Ovary (tissue), 9 donors: ENCODE data around the gene KRTAP10-12. TPM values are rescaled to one million over a fixed set of nuclear protein-coding genes. Genes with fewer than 3 reads are reported as not detected.

Source experiments
- DNase-seq, 5 donors: peaks; one replicate each; pipeline ENCODE4 v3.0.0-alpha.2; 2019 to 2020
- H3K27ac ChIP-seq, 2 donors: fragments of 200-600 bp; one replicate each; pipeline versions ENCODE4 v1.5.1 to v1.8.0; 2019 to 2022
- H3K27me3 ChIP-seq: fragments of 200-600 bp; one replicate; pipeline ENCODE4 v1.8.0; 2022
- H3K36me3 ChIP-seq: fragments of 200-600 bp; sonication (generic); one replicate; pipeline ENCODE4 v1.5.1; 2019
- H3K4me1 ChIP-seq: one replicate; pipeline ENCODE4 v1.8.1; 2013; ENCODE audit warnings: mild to moderate bottlenecking, moderate library complexity; ENCODE audit not compliant: insufficient read depth
- H3K4me3 ChIP-seq: fragments of 200-600 bp; sonication (generic); one replicate; pipeline ENCODE4 v1.5.1; 2017
- H3K9me3 ChIP-seq, 2 donors: fragments of 200-600 bp in 1 of 2; sonication (generic) in 1 of 2; one replicate each; pipeline versions ENCODE4 v1.5.1 to v1.8.1; 2013 to 2019; ENCODE audit warnings: mild to moderate bottlenecking in 1 of 2, moderate library complexity in 1 of 2
- CTCF ChIP-seq, 3 donors: fragments of 450-650 bp in 2 of 3; fragments of 200-600 bp in 1 of 3; IDR thresholded peaks; one replicate each; pipeline versions ENCODE4 v1.5.1 to v1.8.0; 2016 to 2022; ENCODE audit warnings: antibody characterized with exemption in 3 of 3, mild to moderate bottlenecking in 1 of 3
- EP300 ChIP-seq: sonication (generic); formaldehyde crosslinking; IDR thresholded peaks from one replicate; pipeline ENCODE4 v1.6.1; 2017; ENCODE audit warnings: antibody characterized with exemption
- POLR2A ChIP-seq: fragments of 450-650 bp; IDR thresholded peaks from one replicate; pipeline ENCODE4 v1.6.1; 2017; ENCODE audit warnings: antibody characterized with exemption, mild to moderate bottlenecking, moderate library complexity
- WGBS, 3 donors: extraction: QIAGEN DNeasy Blood & Tissue Kit in 1 of 3; methylation state at CpG; one replicate each; pipeline versions ENCODE4 v1.1.5 to v1.1.7; 2013 to 2017; 5-methylcytosine and 5-hydroxymethylcytosine counted together
- intact Hi-C, 4 donors: fragments of 100-400 bp; cut with DNase I; formaldehyde crosslinking; loops; one replicate each; pipeline versions ENCODE4 v1.11.0 to v1.15.1; 2022 to 2023
- polyA plus RNA-seq, 2 donors: library from polyadenylated mRNA; stranded (reverse); fragments of 200-250 nt in 1 of 2; fragments of 350-450 nt in 1 of 2; fragmentation: Illumina TruSeq in 1 of 2; extraction: RNeasy Lipid Tissue Mini Kit (QIAGEN cat#74804) in 1 of 2; gene quantifications; one replicate each; pipeline ENCODE4 v1.2.3, GENCODE V29; 2013 to 2014
- total RNA-seq, 7 donors: library from RNA; depleted of rRNA in 2 of 7; stranded (reverse); fragments of >200 nt in 2 of 7; fragmentation: NEBNext Ultra II Directional in 3 of 7; extraction: Animal tissue kit (Norgen Biotek cat#: 25700) in 3 of 7; gene quantifications; one replicate each; pipeline versions ENCODE4 v1.1.0 to v1.2.4, GENCODE V29; 2016 to 2023
- donor health status: DM: no; HTN: no; CAD: no; lungs with moderate emphysema.
- donor health status: DM: no; HTN: no; CAD: no.
- donor health status: Bipolar disorder and iron deficiency.
- donor health status: DM: yes; HTN: yes; CAD: no.
- donor health status: DM: no; HTN: no; CAD: no.
- donor health status: DM: yes; HTN: yes; CAD: no.

Gene KRTAP10-12
- total and polyA plus RNA-seq, 9 donors = not detected

GRCh38 chr21:44706706-44707581, 10.0 kb downstream of the KRTAP10-12 start:
- H3K9me3 ChIP-seq = peaks cover 0 to 5% of the 10 kb centered on the region in 2 donors
- H3K36me3 ChIP-seq = no peaks in the 10 kb centered on the region
- 1 to 2% (median 1%) methylated on average over 45 to 46 of the region's 46 CpGs for WGBS, 3 donors
- intact Hi-C loops = no loop called here
- H3K27ac ChIP-seq = no peak overlapping the region
- peak in 2 of 5 donors; percentile 2 to 13 for DNase-seq
- H3K4me3 ChIP-seq = no peak overlapping the region
- H3K4me1 ChIP-seq = no peaks in the 10 kb centered on the region
- H3K27me3 ChIP-seq = no peaks in the 10 kb centered on the region
- TF ChIP-seq CTCF (IDR thresholded peaks at IDR 0.05) (no peak), POLR2A (no peak), EP300 (no peak)

- peaks cover 0 to 5% of the 10 kb centered on the region in 2 donors for H3K9me3 ChIP-seq
- no peaks in the 10 kb centered on the region for H3K36me3 ChIP-seq
- DNase-seq = peak in 2 of 5 donors; percentile 4 to 10
- no peak overlapping the region for H3K4me3 ChIP-seq
- no peak overlapping the region for H3K27ac ChIP-seq
- no peaks in the 10 kb centered on the region for H3K27me3 ChIP-seq
- 2 to 12% (median 3%) methylated on average over 13 of the region's 13 CpGs for WGBS, 3 donors
- H3K4me1 ChIP-seq = no peaks in the 10 kb centered on the region
- intact Hi-C loops = no loop called here
- TF ChIP-seq POLR2A (no peak), EP300 (no peak), CTCF (IDR thresholded peaks at IDR 0.05) (no peak)
Observed at GRCh38 chr21:44708213-44708865, 11.4 kb downstream of the KRTAP10-12 start.

GRCh38 chr21:44708866-44709425, 12.0 kb downstream of the KRTAP10-12 start:
- 1 to 4% (median 2%) methylated on average over 16 to 25 of the region's 25 CpGs for WGBS, 3 donors
- H3K27ac ChIP-seq = no peak overlapping the region
- no peaks in the 10 kb centered on the region for H3K4me1 ChIP-seq
- H3K27me3 ChIP-seq = no peaks in the 10 kb centered on the region
- no peak overlapping the region for H3K4me3 ChIP-seq
- no peaks in the 10 kb centered on the region for H3K36me3 ChIP-seq
- peak in 2 of 5 donors; percentile 3 to 17 for DNase-seq
- peaks cover 0 to 5% of the 10 kb centered on the region in 2 donors for H3K9me3 ChIP-seq
- TF ChIP-seq EP300 = no peak
- TF ChIP-seq POLR2A = no peak
- TF ChIP-seq CTCF (IDR thresholded peaks at IDR 0.05) = no peak
- intact Hi-C loops = no loop called here

- Histone ChIP-seq H3K9me3 (peaks cover 0 to 5% of the 10 kb centered on the region in 2 donors), H3K27ac (no peak overlapping the region), H3K36me3 (no peaks in the 10 kb centered on the region), H3K4me1 (no peaks in the 10 kb centered on the region), H3K4me3 (no peak overlapping the region), H3K27me3 (no peaks in the 10 kb centered on the region)
- no peak for TF ChIP-seq EP300
- no peak for TF ChIP-seq POLR2A
- no peak for TF ChIP-seq CTCF (IDR thresholded peaks at IDR 0.05)
- DNase-seq = peak in 2 of 5 donors; percentile 3 to 17
- intact Hi-C loops = no loop called here
- WGBS, 3 donors = 0 to 1% (median 1%) methylated on average over 37 to 45 of the region's 45 CpGs
Observed at GRCh38 chr21:44709426-44710293, 12.7 kb downstream of the KRTAP10-12 start.
